HepG2 (cell line): ENCODE data around the gene MAP2K5. TPM values are rescaled to one million over a fixed set of nuclear protein-coding genes. Genes with fewer than 3 reads are reported as not detected.

Experiments
- ATAC-seq: fragments of 200-7000 bp; cut with Tn5 transposase; 3 replicates; pipeline ENCODE4 v1.9.1; 2020; ENCODE audit warnings: mild to moderate bottlenecking, moderate library complexity
- BruUV-seq: library from RNA; stranded (reverse); fragments of 400-500 nt; replicated peaks from 2 replicates; lab custom pipeline; 2021; lab: Mats Ljungman, UMichigan
- CTCF ChIA-PET: fragments of 300-600 bp; formaldehyde crosslinking; extraction: SDS; loops from one replicate; lab custom pipeline; 2021; ENCODE audit warnings: low total read pairs, inconsistent platforms, low intra/inter-chr PET ratio; lab: Yijun Ruan, JAX
- POLR2A ChIA-PET: fragments of 350-600 bp; sonication (Branson Sonifier 250); formaldehyde crosslinking; loops from one replicate; lab custom pipeline; 2020; ENCODE audit warnings: antibody characterized with exemption, inconsistent platforms; lab: Yijun Ruan, JAX
- DNase-seq: peaks from one replicate; pipeline ENCODE4 v3.0.0-alpha.2; 2015; ENCODE audit warnings: low spot score
- FAIRE-seq: peaks from 3 replicates; lab custom pipeline; 2011; peaks lifted over from hg19 to GRCh38; lab: Jason Lieb, UNC
- H2AFZ ChIP-seq: one replicate; pipeline ENCODE4 v1.6.1; 2011; ENCODE audit warnings: low read length, inconsistent platforms
- H3K27ac ChIP-seq: fragments of 300-600 bp; 3 replicates; pipeline ENCODE4 v1.8.0; 2011; ENCODE audit warnings: mixed run types, mild to moderate bottlenecking, mixed read lengths, low read length, inconsistent platforms; ENCODE audit not compliant: insufficient read depth; ENCODE audit errors: extremely low read length
- H3K27me3 ChIP-seq, 2 experiments: fragments of 200-600 bp in 1 of 2; 2 replicates in 1 of 2; 3 replicates in 1 of 2; pipeline versions ENCODE4 v1.6.0 to v1.8.0; 2011; ENCODE audit warnings: low read length in 2 of 2, mild to moderate bottlenecking in 2 of 2, moderate library complexity in 2 of 2, inconsistent platforms in 1 of 2; ENCODE audit not compliant: insufficient read depth in 2 of 2, control insufficient read depth in 1 of 2
- H3K36me3 ChIP-seq, 2 experiments: fragments of 200-600 bp in 1 of 2; replicated peaks in 1 of 2; 2 replicates in 1 of 2; 3 replicates in 1 of 2; pipeline versions ENCODE4 v1.5.1 to v1.8.0; 2011; ENCODE audit warnings: low read length in 2 of 2, inconsistent platforms in 1 of 2; ENCODE audit not compliant: insufficient read depth in 2 of 2, control insufficient read depth in 1 of 2
- H3K4me1 ChIP-seq: 2 replicates; pipeline ENCODE4 v1.5.1; 2012; ENCODE audit warnings: low read length, inconsistent platforms; ENCODE audit not compliant: insufficient read depth
- H3K4me2 ChIP-seq: 2 replicates; pipeline ENCODE4 v1.6.0; 2011; ENCODE audit warnings: low read depth, low read length, inconsistent platforms
- H3K4me3 ChIP-seq, 3 experiments: fragments of 200-600 bp in 1 of 3; sonication (generic), shearing (Covaris generic) in 1 of 3; replicated peaks in 1 of 3; 2 replicates each; pipeline ENCODE4 v1.5.1; 2011 to 2016; ENCODE audit warnings: low read length in 3 of 3, inconsistent platforms in 2 of 3, low read depth in 2 of 3, mild to moderate bottlenecking in 2 of 3, control low read depth in 1 of 3, mixed read lengths in 1 of 3; ENCODE audit not compliant: insufficient read depth in 1 of 3
- H3K79me2 ChIP-seq: one replicate; pipeline ENCODE4 v1.6.1; 2011; ENCODE audit warnings: low read length, inconsistent platforms; ENCODE audit not compliant: insufficient read depth
- H3K9ac ChIP-seq: 2 replicates; pipeline ENCODE4 v1.6.0; 2011; ENCODE audit warnings: mild to moderate bottlenecking, low read depth, low read length, inconsistent platforms; ENCODE audit not compliant: insufficient read depth
- H3K9me3 ChIP-seq: 2 replicates; pipeline ENCODE4 v1.5.1; 2012; ENCODE audit warnings: mild to moderate bottlenecking, low read length
- H4K20me1 ChIP-seq: 2 replicates; pipeline ENCODE4 v1.6.0; 2011; ENCODE audit warnings: inconsistent platforms, mild to moderate bottlenecking, low read length, moderate library complexity; ENCODE audit not compliant: insufficient read depth
- BRF2 ChIP-seq: sonication (generic); formaldehyde crosslinking; IDR thresholded peaks from 2 replicates; pipeline ENCODE4 v1.8.1; 2022; ENCODE audit warnings: mild to moderate bottlenecking, missing genetic modification reagents
- CEBPZ ChIP-seq: IDR thresholded peaks from 2 replicates; pipeline ENCODE4 v1.6.1; 2012; ENCODE audit warnings: low read length, improper control_type of control experiment
- HIVEP1 ChIP-seq: sonication (generic); formaldehyde crosslinking; IDR thresholded peaks from 2 replicates; pipeline ENCODE4 v1.4.0; 2020; ENCODE audit warnings: mild to moderate bottlenecking, missing genetic modification reagents
- TBX2 ChIP-seq: sonication (generic); formaldehyde crosslinking; IDR thresholded peaks from 2 replicates; pipeline ENCODE4 v1.5.0; 2020; ENCODE audit warnings: missing genetic modification reagents, mild to moderate bottlenecking, borderline replicate concordance
- ZMAT5 ChIP-seq: sonication (generic); formaldehyde crosslinking; IDR thresholded peaks from 2 replicates; pipeline ENCODE4 v1.5.0; 2020; ENCODE audit warnings: mild to moderate bottlenecking, low read depth, missing genetic modification reagents, borderline replicate concordance
- WGBS: methylation state at CpG from one replicate; pipeline ENCODE4 v1.1.6; 2017; ENCODE audit warnings: low lambda C conversion rate; 5-methylcytosine and 5-hydroxymethylcytosine counted together
- in situ Hi-C: cut with HindIII; loops from 2 replicates; pipeline ENCODE4 v1.10.0; 2017; ENCODE audit warnings: low pct_unique_long_range_greater_than_20kb; ENCODE audit not compliant: extremely low pct_ligation_motif_present
- intact Hi-C: fragments of 100-400 bp; cut with micrococcal nuclease; formaldehyde crosslinking; loops from one replicate; pipeline ENCODE4 v1.10.0; 2022; ENCODE audit not compliant: unreplicated experiment
- polyA plus RNA-seq, 8 experiments: library from polyadenylated mRNA; depleted of rRNA in 3 of 8; stranded (reverse) in 7 of 8; unstranded in 1 of 8; fragments of >200 nt; fragmentation: Illumina TruSeq in 4 of 8; extraction: Trizol in 4 of 8; gene quantifications; 2 replicates each; pipeline versions ENCODE4 v1.2.1 to v1.2.3, GENCODE V29; 2011 to 2016; ENCODE audit warnings: low read depth in 4 of 8, missing spikeins in 1 of 8, mixed read lengths in 1 of 8; ENCODE audit not compliant: insufficient read depth in 1 of 8
- total RNA-seq, 5 experiments: library from RNA; depleted of rRNA; stranded (reverse); fragments of >200 nt; fragmentation: Illumina TruSeq; extraction: Trizol; gene quantifications; 2 replicates each; pipeline ENCODE4 v1.2.3, GENCODE V29; 2016; ENCODE audit warnings: low read depth in 1 of 5

The MAP2K5 gene
- total and polyA plus RNA-seq, 2 of the 13 experiments (the other 11 are each of a cell fraction or from before 2014, with no cell fraction given): 4.0 to 4.3 TPM

- intact Hi-C loops: no loop called here
- no peaks in the 10 kb centered on the region for H3K9me3 ChIP-seq
- no peaks in the 10 kb centered on the region for H3K4me1 ChIP-seq
- 96% methylated on average over 3 of the region's 3 CpGs for WGBS
- no peak overlapping the region for H3K4me3 ChIP-seq
- TF ChIP-seq CEBPZ: no peak
- no peak for TF ChIP-seq TBX2 (CRISPR knock-in tag)
- no peak for TF ChIP-seq BRF2
- TF ChIP-seq ZMAT5 (CRISPR knock-in tag): no peak
- no peak for TF ChIP-seq HIVEP1 (CRISPR knock-in tag)
- TF ChIP-seq, all 625 proteins: peak for 0
- ChIA-PET CTCF (no interaction called here), POLR2A (no interaction called here)
- in situ Hi-C loops: no loop called here
- DNase-seq (no peak), FAIRE-seq (no peak), ATAC-seq (no peak)
- Histone ChIP-seq H3K27me3 (no peaks in the 10 kb centered on the region), H4K20me1 (no peaks in the 10 kb centered on the region), H2AFZ (no peak overlapping the region), H3K27ac (no peak overlapping the region), H3K9ac (no peak overlapping the region), H3K36me3 (no peaks in the 10 kb centered on the region), H3K79me2 (no peaks in the 10 kb centered on the region), H3K4me2 (no peak overlapping the region)
- no TSS peak for BruUV-seq
Measured at GRCh38 chr15:67753891-67754290, 211.4 kb downstream of the MAP2K5 start.
